Transverse colon (tissue), 4 donors: Measurements from ENCODE around the gene ACSS3. TPM values are rescaled to one million over a fixed set of nuclear protein-coding genes. Genes with fewer than 3 reads are reported as not detected.

Experiments used
- DNase-seq: peaks from one replicate; pipeline ENCODE4 v3.0.0-alpha.2; 2019
- H3K27ac ChIP-seq, 4 donors: fragments of 200-600 bp; sonication (generic); 2 replicates each; pipeline ENCODE4 v1.5.1; 2016 to 2018; ENCODE audit warnings: inconsistent platforms in 4 of 4
- H3K27me3 ChIP-seq: fragments of 200-600 bp; sonication (generic); 2 replicates; pipeline ENCODE4 v1.5.1; 2017; ENCODE audit warnings: inconsistent platforms
- H3K36me3 ChIP-seq, 4 donors: fragments of 200-600 bp; sonication (generic); 2 replicates each; pipeline ENCODE4 v1.5.1; 2017 to 2019; ENCODE audit warnings: inconsistent platforms in 4 of 4
- H3K4me1 ChIP-seq, 4 donors: fragments of 200-600 bp; sonication (generic); 2 replicates each; pipeline ENCODE4 v1.5.1; 2017 to 2020; ENCODE audit warnings: inconsistent platforms in 4 of 4
- H3K4me3 ChIP-seq, 4 donors: fragments of 200-600 bp; sonication (generic); 1 replicate in 1 of 4; 2 replicates in 3 of 4; pipeline versions ENCODE4 v1.5.1 to v1.6.1; 2017 to 2019; ENCODE audit warnings: inconsistent platforms in 4 of 4
- H3K9me3 ChIP-seq, 2 donors: fragments of 200-600 bp; sonication (generic); 2 replicates each; pipeline ENCODE4 v1.5.1; 2017 to 2019; ENCODE audit warnings: inconsistent platforms in 2 of 2
- CTCF ChIP-seq, 5 experiments: fragments of 200-600 bp in 3 of 5; fragments of 450-650 bp in 2 of 5; sonication (generic) in 3 of 5; IDR thresholded peaks; 1 replicate in 2 of 5; 2 replicates in 3 of 5; pipeline ENCODE4 v1.5.1; 2016 to 2017; ENCODE audit warnings: antibody characterized with exemption in 5 of 5, inconsistent platforms in 3 of 5, mild to moderate bottlenecking in 2 of 5, moderate library complexity in 1 of 5
- EP300 ChIP-seq: sonication (generic); formaldehyde crosslinking; IDR thresholded peaks from one replicate; pipeline ENCODE4 v1.6.1; 2017; ENCODE audit warnings: antibody characterized with exemption, low read depth
- POLR2A ChIP-seq: fragments of 450-650 bp; IDR thresholded peaks from one replicate; pipeline ENCODE4 v1.6.1; 2016; ENCODE audit warnings: antibody characterized with exemption, mild to moderate bottlenecking, moderate library complexity
- POLR2AphosphoS5 ChIP-seq, 3 donors: sonication (generic); formaldehyde crosslinking; IDR thresholded peaks; one replicate each; pipeline ENCODE4 v1.6.1; 2016; ENCODE audit warnings: antibody characterized with exemption in 3 of 3
- WGBS, 2 donors: methylation state at CpG; one replicate each; pipeline ENCODE4 v1.1.5; 2018; ENCODE audit warnings: low coverage in 1 of 2; 5-methylcytosine and 5-hydroxymethylcytosine counted together
- in situ Hi-C, 4 donors: fragments of 200-750 bp; cut with MboI; loops; one replicate each; pipeline versions ENCODE4 v1.15.0 to v1.15.1; 2017; ENCODE audit warnings: low sequenced_read_pairs in 3 of 4, low pct_ligation_motif_present in 1 of 4, low pct_unique_long_range_greater_than_20kb in 1 of 4
- intact Hi-C: fragments of 100-400 bp; cut with DNase I; formaldehyde crosslinking; loops from one replicate; pipeline ENCODE4 v1.15.1; 2023; ENCODE audit warnings: low total_unique reads
- total RNA-seq, 4 donors: library from RNA; depleted of rRNA; stranded (reverse); fragments of >200 nt; gene quantifications; one replicate each; pipeline ENCODE4 v1.1.0, GENCODE V29; 2016

Gene ACSS3
- total RNA-seq, 4 donors from 2014 or later: 4.1 to 10.3 (median 8.0) TPM

GRCh38 chr12:81125691-81126090 is 47.8 kb downstream of the ACSS3 start:
- no peak for DNase-seq
- no peaks in the 10 kb centered on the region for H3K27me3 ChIP-seq
- no peaks in the 10 kb centered on the region for H3K9me3 ChIP-seq
- H3K27ac ChIP-seq: no peak overlapping the region
- in situ Hi-C loops: no loop called here
- H3K36me3 ChIP-seq: no peaks in the 10 kb centered on the region
- intact Hi-C loops: no loop called here
- no peaks in the 10 kb centered on the region for H3K4me1 ChIP-seq
- H3K4me3 ChIP-seq: no peak overlapping the region
- TF ChIP-seq POLR2A: no peak
- no peak for TF ChIP-seq EP300
- no peak for TF ChIP-seq POLR2AphosphoS5 (IDR thresholded peaks at IDR 0.05)
- no peak for TF ChIP-seq CTCF (IDR thresholded peaks at IDR 0.05)
- WGBS, 2 donors: 84 to 88% methylated on average over 8 of the region's 8 CpGs

GRCh38 chr12:81128930-81129554 is 51.2 kb downstream of the ACSS3 start:
- H3K4me1 ChIP-seq: no peaks in the 10 kb centered on the region
- 10 to 11% methylated on average over 2 of the region's 2 CpGs for WGBS, 2 donors
- no peak for DNase-seq
- in situ Hi-C loops (no loop called here), intact Hi-C loops (no loop called here)
- H3K27ac ChIP-seq: no peak overlapping the region
- H3K36me3 ChIP-seq: no peaks in the 10 kb centered on the region
- TF ChIP-seq EP300 (no peak), POLR2AphosphoS5 (IDR thresholded peaks at IDR 0.05) (no peak), POLR2A (no peak), CTCF (IDR thresholded peaks at IDR 0.05) (peak; percentile 52 to 68 (median 58))
- no peaks in the 10 kb centered on the region for H3K27me3 ChIP-seq
- no peaks in the 10 kb centered on the region for H3K9me3 ChIP-seq
- no peak overlapping the region for H3K4me3 ChIP-seq

- no peak for DNase-seq
Observed at GRCh38 chr12:81136519-81136918, 58.6 kb downstream of the ACSS3 start.

GRCh38 chr12:81137801-81138200 is 59.9 kb downstream of the ACSS3 start:
- H3K9me3 ChIP-seq: no peaks in the 10 kb centered on the region
- 72 to 93% methylated on average over 2 of the region's 2 CpGs for WGBS, 2 donors
- H3K27ac ChIP-seq: no peak overlapping the region
- DNase-seq: no peak
- H3K4me1 ChIP-seq: no peaks in the 10 kb centered on the region
- H3K4me3 ChIP-seq: no peak overlapping the region
- H3K36me3 ChIP-seq: no peaks in the 10 kb centered on the region
- no peaks in the 10 kb centered on the region for H3K27me3 ChIP-seq
- intact Hi-C loops: no loop called here
- TF ChIP-seq POLR2AphosphoS5 (IDR thresholded peaks at IDR 0.05) (no peak), POLR2A (no peak)
- in situ Hi-C loops: no loop called here

More at GRCh38 chr12:81136519-81136918, 58.6 kb downstream of the ACSS3 start:
- H3K27me3 ChIP-seq: no peaks in the 10 kb centered on the region
- intact Hi-C loops (no loop called here), in situ Hi-C loops (no loop called here)
- no peak for TF ChIP-seq POLR2A
- no peak for TF ChIP-seq EP300
- no peak for TF ChIP-seq POLR2AphosphoS5 (IDR thresholded peaks at IDR 0.05)
- TF ChIP-seq CTCF (IDR thresholded peaks at IDR 0.05): no peak
- H3K27ac ChIP-seq: no peak overlapping the region
- no peaks in the 10 kb centered on the region for H3K4me1 ChIP-seq
- H3K36me3 ChIP-seq: no peaks in the 10 kb centered on the region
- H3K9me3 ChIP-seq: no peaks in the 10 kb centered on the region
- H3K4me3 ChIP-seq: no peak overlapping the region

- WGBS, 2 donors: 71 to 76% methylated on average over 1 of the region's 1 CpG
- no peak for TF ChIP-seq POLR2A
- no peak for TF ChIP-seq POLR2AphosphoS5 (IDR thresholded peaks at IDR 0.05)
- no peak for TF ChIP-seq EP300
- no peak for TF ChIP-seq CTCF (IDR thresholded peaks at IDR 0.05)
- in situ Hi-C loops: no loop called here
- no peak overlapping the region for H3K27ac ChIP-seq
- intact Hi-C loops: no loop called here
- no peaks in the 10 kb centered on the region for H3K27me3 ChIP-seq
- H3K4me1 ChIP-seq: no peaks in the 10 kb centered on the region
- H3K36me3 ChIP-seq: no peaks in the 10 kb centered on the region
- H3K9me3 ChIP-seq: no peaks in the 10 kb centered on the region
- no peak overlapping the region for H3K4me3 ChIP-seq
- DNase-seq: no peak
Observed at GRCh38 chr12:81141217-81141616, 63.3 kb downstream of the ACSS3 start.
